GM12878 (cell line): ENCODE measurements around the gene ESYT2. TPM values are rescaled to one million over a fixed set of nuclear protein-coding genes. Genes with fewer than 3 reads are reported as not detected.
A peak's percentile ranks its signal among the peaks of the same experiment; 100 is the strongest.

Experiments
- ASH2L ChIP-seq: fragments of 300-600, 200-600 bp; sonication (generic); IDR thresholded peaks from 2 replicates; pipeline ENCODE4 v1.6.1; 2017; ENCODE audit warnings: low read depth, mild to moderate bottlenecking, borderline replicate concordance
- ATF7 ChIP-seq: fragments of 450-650 bp; IDR thresholded peaks from 2 replicates; pipeline ENCODE4 v1.6.1; 2016; ENCODE audit warnings: low read depth, mild to moderate bottlenecking
- CHD2 ChIP-seq: IDR thresholded peaks from 2 replicates; pipeline ENCODE4 v1.6.1; 2011; ENCODE audit warnings: low read depth, low read length, improper control_type of control experiment, borderline replicate concordance
- HDAC6 ChIP-seq: fragments of 200-600 bp; sonication (generic); IDR thresholded peaks from one replicate; pipeline ENCODE4 v1.8.0; 2017; ENCODE audit warnings: antibody characterized with exemption; ENCODE audit not compliant: unreplicated experiment
- IKZF2 ChIP-seq, 2 experiments: fragments of 450-650 bp; IDR thresholded peaks; 2 replicates each; pipeline ENCODE4 v1.6.1; 2017; ENCODE audit warnings: mild to moderate bottlenecking in 2 of 2, moderate library complexity in 2 of 2
- PRDM15 ChIP-seq: fragments of 450-650 bp; formaldehyde crosslinking; IDR thresholded peaks from 2 replicates; pipeline ENCODE4 v1.4.0; 2020; ENCODE audit warnings: mild to moderate bottlenecking, moderate library complexity
- RELB ChIP-seq: fragments of 450-650 bp; IDR thresholded peaks from 2 replicates; pipeline ENCODE4 v1.6.1; 2017; ENCODE audit warnings: low read depth, mild to moderate bottlenecking, moderate library complexity
- RFX5 ChIP-seq: IDR thresholded peaks from 2 replicates; pipeline ENCODE4 v1.6.1; 2011; ENCODE audit warnings: low read depth, low read length, improper control_type of control experiment
- SP1 ChIP-seq: IDR thresholded peaks from one replicate; pipeline ENCODE4 v1.6.1; 2011; ENCODE audit warnings: low read depth, low read length
- STAT1 ChIP-seq: fragments of 450-650 bp; conservative IDR thresholded peaks from 2 replicates; pipeline ENCODE4 v1.6.1; 2014; ENCODE audit warnings: antibody characterized with exemption, mild to moderate bottlenecking
- ZBTB4 ChIP-seq: fragments of 450-650 bp; formaldehyde crosslinking; IDR thresholded peaks from 2 replicates; pipeline ENCODE4 v1.4.0; 2022; ENCODE audit warnings: mild to moderate bottlenecking, moderate library complexity
- ZNF687 ChIP-seq: fragments of 450-650 bp; IDR thresholded peaks from 2 replicates; pipeline ENCODE4 v1.6.1; 2017; ENCODE audit warnings: mild to moderate bottlenecking, moderate library complexity
- polyA plus RNA-seq, 11 experiments: library from polyadenylated mRNA; depleted of rRNA in 4 of 11; unstranded in 6 of 11; stranded (reverse) in 5 of 11; fragments of >200 nt; fragmentation: Nextera tagmentation in 4 of 11; fragmentation: Illumina TruSeq in 1 of 11; extraction: Ambion mirVana in 4 of 11; extraction: Trizol in 1 of 11; gene quantifications; 1 replicate in 1 of 11; 2 replicates in 10 of 11; pipeline versions ENCODE4 v1.2.1 to v1.2.3, GENCODE V29; 2011 to 2016; ENCODE audit warnings: inconsistent platforms in 2 of 11, missing spikeins in 2 of 11, low read depth in 1 of 11
- total RNA-seq, 4 experiments: library from RNA; depleted of rRNA in 3 of 4; stranded (reverse); fragments of >200 nt in 3 of 4; fragmentation: Illumina TruSeq in 1 of 4; extraction: Trizol in 1 of 4; gene quantifications; 2 replicates each; pipeline versions ENCODE4 v1.2.1 to v1.2.3, GENCODE V29; 2013 to 2021

The ESYT2 gene
- total and polyA plus RNA-seq, 10 of the 15 experiments (the other 5 are each of a cell fraction or from before 2014, with no cell fraction given) = 1.9 to 44.6 (median 21.4) TPM

- TF ChIP-seq ZNF687 = peak; percentile 33; the same call in 1 of the 2 replicates
- peak; percentile 46 for TF ChIP-seq SP1
- no peak for TF ChIP-seq ZBTB4 (CRISPR knock-in tag)
- TF ChIP-seq RELB = peak; percentile 94
- TF ChIP-seq RFX5 = no peak
- TF ChIP-seq ASH2L = peak; percentile 79; the same call in 1 of the 2 replicates
- no peak for TF ChIP-seq PRDM15 (CRISPR knock-in tag)
- TF ChIP-seq HDAC6 = no peak
- peak; percentile 90 to 91 for TF ChIP-seq IKZF2 (IDR thresholded peaks at IDR 0.05)
- TF ChIP-seq CHD2 = peak; percentile 83
- TF ChIP-seq STAT1 = no peak
- TF ChIP-seq ATF7 = peak; percentile 81
Observed at GRCh38 chr7:158818325-158819213, 10.7 kb downstream of the ESYT2 start (continued).
